ENCODE measurements around the gene EXOC3L4. TPM values are rescaled to one million over a fixed set of nuclear protein-coding genes. Genes with fewer than 3 reads are reported as not detected.

Gene EXOC3L4
- polyA plus RNA-seq, 1 of the 3 experiments (the other 2 are of a cell fraction) = 0.46 TPM

DNA sequence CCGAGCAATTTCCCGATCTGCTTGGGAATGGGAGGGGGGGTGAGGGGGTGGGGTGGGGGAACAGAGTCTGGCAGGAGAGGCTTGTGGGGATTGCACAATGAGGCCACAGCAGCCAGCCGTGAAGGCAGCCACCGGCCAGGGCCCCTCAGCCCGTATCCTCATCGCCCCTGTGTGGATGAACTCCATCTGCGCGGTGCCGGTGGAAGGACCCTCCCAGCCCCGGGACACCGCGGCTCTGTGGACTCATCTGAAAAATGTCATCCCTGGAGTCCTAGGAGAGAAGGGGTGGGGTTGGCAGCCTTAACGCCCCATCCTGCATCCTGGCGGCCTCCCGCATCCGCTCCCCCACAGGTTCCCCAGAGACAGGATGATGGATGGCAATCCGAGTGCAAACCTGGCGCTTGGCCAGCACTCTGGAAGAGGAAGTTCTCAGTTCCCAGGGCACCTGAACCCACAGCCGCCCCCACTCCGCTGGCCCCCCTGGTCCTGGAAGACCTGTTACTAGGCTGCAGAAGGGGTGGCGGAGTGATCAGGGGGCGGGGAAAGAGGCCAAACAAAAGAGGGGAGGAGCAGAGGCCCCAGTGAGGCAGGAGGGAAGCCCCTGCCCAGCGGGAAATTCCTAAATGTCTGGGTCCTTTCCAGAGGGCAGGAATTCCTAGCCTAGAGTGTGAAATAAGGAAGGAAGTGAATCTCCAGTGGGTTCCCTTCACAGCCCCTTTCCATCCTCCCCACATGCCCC lies 27.5 kb downstream of the EXOC3L4 start:
- no peaks in the 10 kb centered on the region for H4K20me1 ChIP-seq (ENCODE audit: insufficient read depth)
- H2AFZ ChIP-seq (ENCODE audit: low read depth) = peak overlapping the region; percentile 69; the same call in 1 of the 2 replicates
- H3K27ac ChIP-seq (ENCODE audit: low read depth in 2 of 2, low read length in 1 of 2) = peak overlapping the region; percentile 27 to 69; a peak in 3 of 4 replicates
- H3K36me3 ChIP-seq (replicated peaks in 1 of 2; ENCODE audit: control insufficient read depth in 1 of 2, insufficient read depth in 2 of 2, low read length in 1 of 2) = no peaks in the 10 kb centered on the region
- peak overlapping the region; percentile 24; the same call in 1 of the 2 replicates for H3K9ac ChIP-seq
- no peaks in the 10 kb centered on the region for H3K9me3 ChIP-seq
- peak; percentile 86 for DNase-seq
- no peaks in the 10 kb centered on the region for H3K9me2 ChIP-seq
- H3F3A ChIP-seq (replicated peaks; ENCODE audit: insufficient read depth) = peaks cover 9% of the 10 kb centered on the region
- H3K4me2 ChIP-seq = peak overlapping the region; percentile 66; the same call in 1 of the 2 replicates
- 12% methylated on average over 14 of the region's 23 CpGs for WGBS (ENCODE audit: low lambda C conversion rate)
- ChIA-PET POLR2A (no interaction called here), CTCF (interaction anchor here (7.8 kb wide), 1 partner anchor 18 kb away, joined by 81 read pairs; no protein-coding TSS in a partner anchor)
- H3K79me2 ChIP-seq (ENCODE audit: insufficient read depth) = no peaks in the 10 kb centered on the region
- H3K27me3 ChIP-seq (ENCODE audit: insufficient read depth) = no peaks in the 10 kb centered on the region
- H3K4me3 ChIP-seq (ENCODE audit: low read depth in 2 of 2, low read length in 1 of 2) = 0 out of 4 replicates have a peak overlapping the region, but pooled peaks of 1 of the 2 experiments have one; percentile 9
- H3K4me1 ChIP-seq (ENCODE audit: control insufficient read depth in 1 of 2, insufficient read depth in 2 of 2, low read depth in 1 of 2, low read length in 1 of 2) = peaks cover 11 to 24% of the 10 kb centered on the region in 2 experiments
- TF ChIP-seq YY1 (IDR thresholded peaks at IDR 0.05; ENCODE audit: low read depth) (no peak), NFIC (IDR thresholded peaks at IDR 0.05; ENCODE audit: borderline replicate concordance) (peak; percentile 99), PBX3 (IDR thresholded peaks at IDR 0.05) (peak; percentile 99), CHD2 (IDR thresholded peaks at IDR 0.05; ENCODE audit: low read length, partially characterized antibody) (peak; percentile 27), USF1 (IDR thresholded peaks at IDR 0.05; ENCODE audit: borderline replicate concordance, low read depth) (no peak), MAX (IDR thresholded peaks at IDR 0.05; ENCODE audit: low read depth) (no peak), GABPA (IDR thresholded peaks at IDR 0.05; ENCODE audit: low read depth) (peak; percentile 69), RCOR1 (IDR thresholded peaks at IDR 0.05; ENCODE audit: low read length) (peak; percentile 51), TEAD4 (IDR thresholded peaks at IDR 0.05; ENCODE audit: borderline replicate concordance, insufficient read depth) (no peak), RFX5 (IDR thresholded peaks at IDR 0.05; ENCODE audit: low read length) (no peak), REST (IDR thresholded peaks at IDR 0.05; ENCODE audit: low read depth, low read length) (peak; percentile 55; the same call in 1 of the 2 replicates), GATA2 (CRISPR knock-in tag; IDR thresholded peaks at IDR 0.05) (no peak), SIN3A (IDR thresholded peaks at IDR 0.05; ENCODE audit: borderline replicate concordance, low read depth, low read length) (peak; percentile 81; the same call in 1 of the 2 replicates), FOXJ3 (CRISPR knock-in tag; IDR thresholded peaks at IDR 0.05) (no peak), RAD21 (IDR thresholded peaks at IDR 0.05; ENCODE audit: low read length) (0 out of 2 replicates have a peak, but pooled peaks have one; percentile 11), SMC3 (IDR thresholded peaks at IDR 0.05; ENCODE audit: low read depth, low read length) (0 out of 2 replicates have a peak, but pooled peaks have one; percentile 1), RXRA (IDR thresholded peaks at IDR 0.05; ENCODE audit: borderline replicate concordance, low read depth) (peak; percentile 72; the same call in 1 of the 2 replicates), TCF12 (IDR thresholded peaks at IDR 0.05) (peak; percentile 77), EP300 (IDR thresholded peaks at IDR 0.05; ENCODE audit: borderline replicate concordance in 1 of 2, low read depth in 1 of 2, low read length in 1 of 2) (peak in 1 of 2 experiments; percentile 75; a peak in 1 of 4 replicates), ELF1 (IDR thresholded peaks at IDR 0.05) (peak; percentile 39; the same call in 1 of the 2 replicates), JUND (IDR thresholded peaks at IDR 0.05) (no peak; the same call in 1 of the 2 replicates), EZH2phosphoT487 (IDR thresholded peaks at IDR 0.05; ENCODE audit: borderline replicate concordance, low read depth) (no peak), FOSL2 (IDR thresholded peaks at IDR 0.05; ENCODE audit: borderline replicate concordance, low read depth) (no peak), POLR2AphosphoS5 (IDR thresholded peaks at IDR 0.05; ENCODE audit: low read depth, low read length) (peak; percentile 48; the same call in 1 of the 2 replicates), NRF1 (IDR thresholded peaks at IDR 0.05; ENCODE audit: low read depth, low read length) (no peak)
- TF ChIP-seq, protein P1, sequence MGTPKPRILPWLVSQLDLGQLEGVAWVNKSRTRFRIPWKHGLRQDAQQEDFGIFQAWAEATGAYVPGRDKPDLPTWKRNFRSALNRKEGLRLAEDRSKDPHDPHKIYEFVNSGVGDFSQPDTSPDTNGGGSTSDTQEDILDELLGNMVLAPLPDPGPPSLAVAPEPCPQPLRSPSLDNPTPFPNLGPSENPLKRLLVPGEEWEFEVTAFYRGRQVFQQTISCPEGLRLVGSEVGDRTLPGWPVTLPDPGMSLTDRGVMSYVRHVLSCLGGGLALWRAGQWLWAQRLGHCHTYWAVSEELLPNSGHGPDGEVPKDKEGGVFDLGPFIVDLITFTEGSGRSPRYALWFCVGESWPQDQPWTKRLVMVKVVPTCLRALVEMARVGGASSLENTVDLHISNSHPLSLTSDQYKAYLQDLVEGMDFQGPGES (IDR thresholded peaks at IDR 0.05; ENCODE audit: low read depth, low read length) = no peak

Measured in SK-N-SH (cell line).